ENCODE data around the gene NSG2. TPM values are rescaled to one million over a fixed set of nuclear protein-coding genes. Genes with fewer than 3 reads are reported as not detected.
"Not testable (repeated sequence)": the region's sequence is repeated elsewhere in the genome, so short reads cannot be mapped to it uniquely, and the experiment has no call there.

NSG2 gene
- total and polyA plus RNA-seq, 8 donors, result 0.34 to 3.3 (median 2.3) TPM; not detected in 1

DNA sequence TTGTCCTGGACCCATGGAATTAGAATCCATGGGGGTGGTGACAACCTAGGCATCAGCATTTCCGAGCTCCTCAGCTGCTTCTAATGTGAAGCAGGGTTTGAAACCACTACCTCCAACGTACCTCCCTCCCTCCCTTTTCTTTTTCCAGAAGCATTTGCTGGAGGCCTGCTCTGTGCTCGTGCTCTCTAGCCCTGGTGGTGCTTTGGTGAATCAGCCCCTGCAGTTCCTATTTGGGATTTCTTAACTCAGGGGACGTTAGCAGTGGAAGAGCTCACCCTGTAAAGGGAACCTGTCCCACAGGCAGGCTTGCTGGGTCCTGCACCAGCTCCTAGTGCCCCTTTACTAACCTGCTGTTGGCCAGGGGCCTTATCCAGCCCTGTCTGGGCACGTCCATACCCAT, 55.0 kb downstream of the NSG2 start:
- no peak for DNase-seq
- Histone ChIP-seq H3K4me3 (no peak overlapping the region), H3K4me1 (no peaks in the 10 kb centered on the region), H3K9me3 (no peaks in the 10 kb centered on the region), H3K27me3 (no peaks in the 10 kb centered on the region), H3K27ac (no peak overlapping the region), H3K36me3 (no peaks in the 10 kb centered on the region)
- intact Hi-C loops (cut with DNase I), result no loop called here
- no peak for TF ChIP-seq CTCF (IDR thresholded peaks at IDR 0.05)
- no peak for ATAC-seq

DNA sequence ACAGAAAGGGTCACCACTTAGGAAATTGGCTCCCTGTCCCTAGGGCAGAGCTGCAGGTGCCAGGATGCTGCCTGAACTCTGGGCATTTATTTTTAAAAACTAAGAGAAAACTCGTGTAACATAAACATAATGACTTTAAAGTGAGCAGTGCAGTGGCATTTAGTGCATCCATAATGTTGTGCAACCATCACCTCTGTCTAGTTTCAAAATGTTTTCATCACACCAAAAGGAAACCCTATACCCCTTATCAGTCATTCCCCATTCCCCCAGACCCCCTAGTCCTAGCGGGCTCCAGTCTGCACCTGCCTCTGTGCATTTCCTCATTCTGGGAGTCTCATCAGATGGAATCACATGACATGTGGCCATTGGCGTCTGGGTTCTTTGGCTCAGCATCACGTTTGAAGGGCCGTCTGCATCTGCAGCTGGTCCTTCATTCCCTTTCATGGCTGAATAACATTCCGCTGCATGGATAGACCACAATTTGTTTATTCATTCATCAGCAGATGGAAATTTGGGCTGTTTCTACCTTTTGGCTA, 55.8 kb downstream of the NSG2 start:
- no peak overlapping the region for H3K27ac ChIP-seq
- H3K4me1 ChIP-seq, result no peaks in the 10 kb centered on the region
- H3K4me3 ChIP-seq, result no peak overlapping the region
- no peaks in the 10 kb centered on the region for H3K36me3 ChIP-seq
- no peaks in the 10 kb centered on the region for H3K9me3 ChIP-seq
- DNase-seq, result no peak
- no peak for TF ChIP-seq CTCF (IDR thresholded peaks at IDR 0.05)
- no peaks in the 10 kb centered on the region for H3K27me3 ChIP-seq
- intact Hi-C loops (cut with DNase I), result no loop called here
- no peak for ATAC-seq

GRCh38 chr5:174102574-174102973, 57.1 kb downstream of the NSG2 start:
- ATAC-seq; intact Hi-C loops (cut with DNase I): not testable (repeated sequence)

GRCh38 chr5:174106997-174107655, 61.6 kb downstream of the NSG2 start:
- no peak for DNase-seq
- H3K4me3 ChIP-seq, result no peak overlapping the region
- ATAC-seq, result no peak

More at GRCh38 chr5:174102574-174102973, 57.1 kb downstream of the NSG2 start:
- H3K4me3 ChIP-seq, H3K4me1 ChIP-seq, H3K36me3 ChIP-seq, H3K9me3 ChIP-seq, DNase-seq, H3K27me3 ChIP-seq, H3K27ac ChIP-seq: not testable (repeated sequence)

DNA sequence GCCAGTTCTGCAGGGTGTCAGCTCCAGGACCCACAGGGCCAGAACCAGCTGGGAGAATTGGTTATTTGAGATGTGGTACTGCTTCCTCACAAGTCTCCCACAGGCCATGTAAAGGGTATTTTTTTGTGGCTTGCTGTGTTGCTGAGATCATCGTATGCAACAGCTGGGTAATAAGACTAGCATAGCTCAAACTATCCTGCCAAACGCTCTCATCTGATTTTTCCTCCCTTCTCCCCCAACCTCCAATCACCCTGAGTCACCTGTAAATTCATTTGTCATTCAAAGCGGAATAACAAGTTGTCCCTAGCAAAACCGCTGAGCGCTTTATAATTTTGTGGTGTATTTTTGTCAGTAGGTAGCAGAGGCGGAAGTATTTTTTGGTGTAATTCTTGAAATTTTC, 63.2 kb downstream of the NSG2 start:
- intact Hi-C loops (cut with DNase I), result no loop called here

More at GRCh38 chr5:174106997-174107655, 61.6 kb downstream of the NSG2 start:
- no peaks in the 10 kb centered on the region for H3K4me1 ChIP-seq
- H3K36me3 ChIP-seq, result no peaks in the 10 kb centered on the region
- TF ChIP-seq CTCF (IDR thresholded peaks at IDR 0.05), result no peak
- no peaks in the 10 kb centered on the region for H3K27me3 ChIP-seq
- no peak overlapping the region for H3K27ac ChIP-seq
- H3K9me3 ChIP-seq, result no peaks in the 10 kb centered on the region
- intact Hi-C loops (cut with DNase I), result no loop called here

More for the DNA sequence above, 63.2 kb downstream of the NSG2 start:
- ATAC-seq (no peak), DNase-seq (no peak)
- Histone ChIP-seq H3K4me1 (no peaks in the 10 kb centered on the region), H3K9me3 (no peaks in the 10 kb centered on the region), H3K27me3 (no peaks in the 10 kb centered on the region), H3K36me3 (no peaks in the 10 kb centered on the region), H3K4me3 (no peak overlapping the region), H3K27ac (no peak overlapping the region)
- TF ChIP-seq CTCF (IDR thresholded peaks at IDR 0.05), result no peak

All from left lung (tissue), 10 donors.